ENCODE measurements around the gene THAP5. TPM values are rescaled to one million over a fixed set of nuclear protein-coding genes. Genes with fewer than 3 reads are reported as not detected.

The THAP5 gene
- polyA plus RNA-seq, 2 of the 4 experiments (the other 2 are of a cell fraction) = 20.5 to 27.4 TPM

- Histone ChIP-seq H3K27ac (no peak overlapping the region), H3K4me1 (no peaks in the 10 kb centered on the region), H3K4me2 (no peak overlapping the region), H3K4me3 (no peak overlapping the region), H3K9me3 (no peaks in the 10 kb centered on the region)
- 8% methylated on average over 1 of the region's 1 CpG for WGBS (ENCODE audit: missing lambda C conversion rate)
- CTCF ChIA-PET = no interaction called here
- TF ChIP-seq RARB (CRISPR knock-in tag; IDR thresholded peaks at IDR 0.05) = no peak
- TF ChIP-seq FOSL2 (IDR thresholded peaks at IDR 0.05) = no peak
- TF ChIP-seq FOSL2 (CRISPR knock-in tag; IDR thresholded peaks at IDR 0.05) = no peak
- TF ChIP-seq HOXA7 (CRISPR knock-in tag; IDR thresholded peaks at IDR 0.05) = no peak
- TF ChIP-seq KDM5A (IDR thresholded peaks at IDR 0.05) = no peak
- no peak for TF ChIP-seq NFE2L2 (conservative IDR thresholded peaks at IDR 0.05; ENCODE audit: low read length)
- TF ChIP-seq RFX5 (IDR thresholded peaks at IDR 0.05) = no peak
- no peak for TF ChIP-seq MAZ (IDR thresholded peaks at IDR 0.05; ENCODE audit: borderline replicate concordance, low read depth, low read length)
- TF ChIP-seq E2F6 (IDR thresholded peaks at IDR 0.05; ENCODE audit: borderline replicate concordance, low read depth) = no peak
- TF ChIP-seq GATA3 (IDR thresholded peaks at IDR 0.05; ENCODE audit: borderline replicate concordance) = no peak
- no peak for TF ChIP-seq TP53 (CRISPR knock-in tag; IDR thresholded peaks at IDR 0.05)
- TF ChIP-seq PBX3 (IDR thresholded peaks at IDR 0.05) = no peak
- no peak for TF ChIP-seq MAFK (IDR thresholded peaks at IDR 0.05; ENCODE audit: partially characterized antibody)
- TF ChIP-seq POLR2A (IDR thresholded peaks at IDR 0.05; ENCODE audit: low read length) = no peak
- TF ChIP-seq CBX8 (IDR thresholded peaks at IDR 0.05) = no peak
- TF ChIP-seq MYC (IDR thresholded peaks at IDR 0.05; ENCODE audit: borderline replicate concordance, low read length) = no peak
- DNase-seq (ENCODE audit: low read depth in 1 of 2, low spot score in 1 of 2) = no peak
- ATAC-seq = no peak
- POLR2A ChIA-PET = no interaction called here
- FAIRE-seq = no peak
These were observed 30.9 kb upstream of the THAP5 start for GRCh38 chr7:108600399-108600798.

- no peak overlapping the region for H3K4me3 ChIP-seq
- DNase-seq (ENCODE audit: low read depth in 1 of 2, low spot score in 1 of 2) (no peak), FAIRE-seq (no peak), ATAC-seq (no peak)
- ChIA-PET POLR2A (no interaction called here), CTCF (no interaction called here)
- no peaks in the 10 kb centered on the region for H3K4me1 ChIP-seq
- H3K9me3 ChIP-seq = no peaks in the 10 kb centered on the region
- H3K27ac ChIP-seq = no peak overlapping the region
- no peak overlapping the region for H3K4me2 ChIP-seq
- 57% methylated on average over 6 of the region's 6 CpGs for WGBS (ENCODE audit: missing lambda C conversion rate)
- no peak for TF ChIP-seq JUN (IDR thresholded peaks at IDR 0.05)
- TF ChIP-seq CTCF (IDR thresholded peaks at IDR 0.05) = no peak
- no peak for TF ChIP-seq SMC3 (IDR thresholded peaks at IDR 0.05)
- TF ChIP-seq RCOR1 (IDR thresholded peaks at IDR 0.05; ENCODE audit: low read depth, low read length) = no peak
- TF ChIP-seq REST (IDR thresholded peaks at IDR 0.05) = no peak
- TF ChIP-seq FOXS1 (CRISPR knock-in tag; IDR thresholded peaks at IDR 0.05) = no peak
- TF ChIP-seq BCL3 (IDR thresholded peaks at IDR 0.05) = no peak
- no peak for TF ChIP-seq ELK1 (IDR thresholded peaks at IDR 0.05; ENCODE audit: low read depth, low read length)
- no peak for TF ChIP-seq PBX3 (IDR thresholded peaks at IDR 0.05)
- no peak for TF ChIP-seq USF2 (IDR thresholded peaks at IDR 0.05)
- no peak for TF ChIP-seq FOSB (CRISPR knock-in tag; IDR thresholded peaks at IDR 0.05)
- no peak for TF ChIP-seq HES2 (IDR thresholded peaks at IDR 0.05)
These were observed 29.5 kb upstream of the THAP5 start for GRCh38 chr7:108598914-108599580.
